DMS53 (cell line): Measurements from ENCODE around the gene SCARF2.
"Not testable (repeated sequence)": the region's sequence is repeated elsewhere in the genome, so short reads cannot be mapped to it uniquely, and the experiment has no call there.

Experiments
- DNase-seq: peaks from one replicate; lab custom pipeline; 2025; lab: John Stamatoyannopoulos, UW

The SCARF2 gene

GRCh38 chr22:20459862-20460261, 22.2 kb upstream of the SCARF2 start:
- no peak for DNase-seq

- DNase-seq: no peak
These were observed 21.5 kb upstream of the SCARF2 start for GRCh38 chr22:20459152-20459542.

- DNase-seq: no peak
These were observed 21.0 kb upstream of the SCARF2 start for GRCh38 chr22:20458530-20459151.

GRCh38 chr22:20457506-20458240, 20.0 kb upstream of the SCARF2 start:
- no peak for DNase-seq

- no peak for DNase-seq
These were observed 19.1 kb upstream of the SCARF2 start for GRCh38 chr22:20456722-20457076.

- DNase-seq: peak; percentile 64
These were observed 18.6 kb upstream of the SCARF2 start for GRCh38 chr22:20456064-20456721.

- DNase-seq: no peak
These were observed 18.1 kb upstream of the SCARF2 start for GRCh38 chr22:20455709-20456063.

- DNase-seq: no peak
These were observed 15.6 kb upstream of the SCARF2 start for GRCh38 chr22:20453222-20453621.

GRCh38 chr22:20451920-20452319, 14.3 kb upstream of the SCARF2 start:
- no peak for DNase-seq

- DNase-seq: not testable (repeated sequence)
These were observed 13.6 kb upstream of the SCARF2 start for GRCh38 chr22:20451129-20451778.

- no peak for DNase-seq
These were observed 12.9 kb upstream of the SCARF2 start for GRCh38 chr22:20450551-20450906.

- DNase-seq: no peak
These were observed 12.4 kb upstream of the SCARF2 start for GRCh38 chr22:20449819-20450550.

- DNase-seq: no peak
These were observed 11.0 kb upstream of the SCARF2 start for GRCh38 chr22:20448630-20449029.

- no peak for DNase-seq
These were observed 8.9 kb upstream of the SCARF2 start for GRCh38 chr22:20446383-20446970.

- no peak for DNase-seq
These were observed 6.7 kb upstream of the SCARF2 start for GRCh38 chr22:20444325-20444724.

GRCh38 chr22:20442485-20443284, 5.1 kb upstream of the SCARF2 start:
- DNase-seq: no peak

- DNase-seq: no peak
These were observed 4.2 kb upstream of the SCARF2 start for GRCh38 chr22:20441631-20442484.

GRCh38 chr22:20440637-20441591, 3.3 kb upstream of the SCARF2 start:
- no peak for DNase-seq
